ENCODE data around the gene SLC45A2. TPM values are rescaled to one million over a fixed set of nuclear protein-coding genes. Genes with fewer than 3 reads are reported as not detected.

The SLC45A2 gene
- total RNA-seq, 8 experiments from 2014 or later, result 0.18 to 1.5 (median 0.47) TPM

- 56 to 100% (median 86%) methylated on average over 1 to 3 of the region's 3 CpGs; no CpG with 5 or more reads in 2 of the 10 experiments for WGBS, 10 experiments
- in situ Hi-C loops (cut with MboI; ENCODE audit: low pct_unique_long_range_greater_than_20kb in 2 of 9, low sequenced_read_pairs in 9 of 9, unreplicated experiment in 9 of 9), result loop anchor here in 1 of 9 experiments (25.0 kb wide), 1 partner anchor 482 kb away; no protein-coding TSS in a partner anchor
- no peak for ATAC-seq (replicated peaks in 6 of 8)
- Histone ChIP-seq H3K27ac (no peak overlapping the region), H3K4me3 (no peak overlapping the region), H3K4me1 (replicated peaks in 1 of 2) (peaks cover 0 to 3% of the 10 kb centered on the region in 2 donors)
Measured at GRCh38 chr5:33980030-33980429, 4.5 kb downstream of the SLC45A2 start.

GRCh38 chr5:33978306-33978705 is 6.2 kb downstream of the SLC45A2 start:
- Histone ChIP-seq H3K27ac (no peak overlapping the region), H3K4me1 (replicated peaks in 1 of 2) (peaks cover 0 to 3% of the 10 kb centered on the region in 2 donors), H3K4me3 (no peak overlapping the region)
- ATAC-seq (replicated peaks in 6 of 8), result no peak
- in situ Hi-C loops (cut with MboI; ENCODE audit: low pct_unique_long_range_greater_than_20kb in 2 of 9, low sequenced_read_pairs in 9 of 9, unreplicated experiment in 9 of 9), result loop anchor here in 1 of 9 experiments (25.0 kb wide), 1 partner anchor 484 kb away; no protein-coding TSS in a partner anchor
- 33 to 92% (median 60%) methylated on average over 1 of the region's 1 CpG; no CpG with 5 or more reads in 2 of the 10 experiments for whole genome bisulfite sequencing, 10 experiments

- H3K4me1 ChIP-seq (replicated peaks in 1 of 2), result peaks cover 0 to 3% of the 10 kb centered on the region in 2 donors
- H3K4me3 ChIP-seq, result no peak overlapping the region
- peak in 1 of 8 experiments; percentile 58 for ATAC-seq (replicated peaks in 6 of 8)
- in situ Hi-C loops (cut with MboI; ENCODE audit: low pct_unique_long_range_greater_than_20kb in 2 of 9, low sequenced_read_pairs in 9 of 9, unreplicated experiment in 9 of 9), result loop anchor here in 1 of 9 experiments (25.0 kb wide), 1 partner anchor 486 kb away; no protein-coding TSS in a partner anchor
- H3K27ac ChIP-seq, result no peak overlapping the region
- WGBS, 10 experiments, result 20 to 100% (median 100%) methylated on average over 1 of the region's 1 CpG; no CpG with 5 or more reads in 5 of the 10 experiments
Measured at GRCh38 chr5:33976307-33976706, 8.2 kb downstream of the SLC45A2 start.

DNA sequence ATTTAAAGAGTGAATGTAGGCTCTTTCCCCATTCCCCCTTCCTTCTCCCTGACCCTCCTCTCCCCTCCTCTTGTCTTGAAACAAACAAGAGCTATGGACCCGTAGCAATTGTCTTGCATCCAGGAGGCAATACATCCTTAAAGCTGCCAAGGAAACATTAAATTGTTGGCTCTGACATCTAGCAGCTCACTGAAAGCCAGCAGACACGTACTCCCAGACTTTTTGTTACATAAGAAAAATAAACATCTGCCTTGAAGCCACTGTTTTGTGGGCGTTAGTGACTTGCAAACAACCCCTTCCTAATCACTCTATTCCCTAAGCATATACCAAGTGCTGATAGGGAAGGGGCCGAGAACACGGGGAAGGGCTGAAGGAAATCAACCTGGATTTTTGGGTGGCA is 8.6 kb downstream of the SLC45A2 start:
- ATAC-seq (replicated peaks in 6 of 8), result peak in 5 of 8 experiments; percentile 21 to 80 (median 43)
- WGBS, 10 experiments, result 0 to 70% (median 50%) methylated on average over 1 to 4 of the region's 5 CpGs; no CpG with 5 or more reads in 2 of the 10 experiments
- Histone ChIP-seq H3K4me1 (replicated peaks in 1 of 2) (peaks cover 0 to 3% of the 10 kb centered on the region in 2 donors), H3K4me3 (no peak overlapping the region), H3K27ac (no peak overlapping the region)
- in situ Hi-C loops (cut with MboI; ENCODE audit: low pct_unique_long_range_greater_than_20kb in 2 of 9, low sequenced_read_pairs in 9 of 9, unreplicated experiment in 9 of 9), result loop anchor here in 1 of 9 experiments (25.0 kb wide), 1 partner anchor 486 kb away; no protein-coding TSS in a partner anchor

- 42 to 100% (median 59%) methylated on average over 1 to 2 of the region's 2 CpGs; no CpG with 5 or more reads in 2 of the 10 experiments for WGBS, 10 experiments
- no peak overlapping the region for H3K27ac ChIP-seq
- no peak for ATAC-seq (replicated peaks in 6 of 8)
- no peak overlapping the region for H3K4me3 ChIP-seq
- peaks cover 3 to 4% of the 10 kb centered on the region in 2 donors for H3K4me1 ChIP-seq (replicated peaks in 1 of 2)
- in situ Hi-C loops (cut with MboI; ENCODE audit: low pct_unique_long_range_greater_than_20kb in 2 of 9, low sequenced_read_pairs in 9 of 9, unreplicated experiment in 9 of 9), result loop anchor here in 1 of 9 experiments (25.0 kb wide), 1 partner anchor 536 kb away; the partner anchor contains the start of gene TARS1
Measured at GRCh38 chr5:33973271-33973670, 11.2 kb downstream of the SLC45A2 start.

DNA sequence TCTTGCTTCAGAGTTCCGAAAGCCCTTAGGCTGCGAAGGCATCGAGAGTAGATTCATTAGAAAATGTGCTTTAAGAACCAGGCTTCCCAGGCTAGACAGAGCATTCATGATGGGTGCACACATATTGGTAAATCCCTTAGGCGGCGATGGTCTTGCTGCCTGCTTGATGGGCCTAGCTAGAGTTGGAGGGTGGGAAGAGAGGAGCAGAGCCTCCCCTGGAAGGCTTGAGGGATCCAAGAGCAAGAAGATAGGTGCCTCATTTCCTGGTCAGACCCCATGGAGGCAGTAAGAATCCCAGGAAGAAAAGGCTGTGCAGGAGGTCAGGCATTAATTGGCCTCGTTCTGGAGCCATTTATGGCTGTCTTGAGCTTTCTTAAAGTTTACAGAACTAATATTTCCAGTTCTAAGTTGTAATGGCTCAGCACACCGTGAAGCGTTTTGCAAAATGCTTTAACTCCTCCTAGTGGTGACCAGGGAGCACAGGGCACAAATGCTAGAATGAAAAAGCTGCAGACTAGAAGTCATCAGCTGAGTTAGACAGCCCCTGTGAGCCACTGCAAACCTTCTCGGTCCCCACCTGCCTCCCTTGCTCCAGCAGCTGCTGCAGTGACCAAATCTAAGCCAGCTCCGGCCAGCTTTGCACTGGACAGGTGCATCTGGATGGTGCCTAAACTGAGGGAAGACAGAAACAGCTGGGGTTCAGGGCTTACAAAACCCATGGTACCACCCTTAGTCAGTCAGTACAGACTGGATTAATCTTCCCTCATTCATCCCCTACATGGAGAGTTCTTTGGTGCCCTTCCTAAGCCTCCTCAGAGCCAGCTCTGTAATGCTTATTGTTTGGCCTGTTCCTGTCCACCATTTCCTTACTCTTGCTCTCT is 14.7 kb downstream of the SLC45A2 start:
- Histone ChIP-seq H3K27ac (no peak overlapping the region), H3K4me1 (replicated peaks in 1 of 2) (peaks cover 0 to 4% of the 10 kb centered on the region in 2 donors), H3K4me3 (no peak overlapping the region)
- ATAC-seq (replicated peaks in 6 of 8), result peak in 5 of 8 experiments; percentile 43 to 94 (median 93)
- WGBS, 10 experiments, result 35 to 89% (median 65%) methylated on average over 2 to 8 of the region's 10 CpGs; no CpG with 5 or more reads in 1 of the 10 experiments
- in situ Hi-C loops (cut with MboI; ENCODE audit: low pct_unique_long_range_greater_than_20kb in 2 of 9, low sequenced_read_pairs in 9 of 9, unreplicated experiment in 9 of 9), result loop anchor here in 1 of 9 experiments (25.0 kb wide), 1 partner anchor 533 kb away; the partner anchor contains the start of gene TARS1

DNA sequence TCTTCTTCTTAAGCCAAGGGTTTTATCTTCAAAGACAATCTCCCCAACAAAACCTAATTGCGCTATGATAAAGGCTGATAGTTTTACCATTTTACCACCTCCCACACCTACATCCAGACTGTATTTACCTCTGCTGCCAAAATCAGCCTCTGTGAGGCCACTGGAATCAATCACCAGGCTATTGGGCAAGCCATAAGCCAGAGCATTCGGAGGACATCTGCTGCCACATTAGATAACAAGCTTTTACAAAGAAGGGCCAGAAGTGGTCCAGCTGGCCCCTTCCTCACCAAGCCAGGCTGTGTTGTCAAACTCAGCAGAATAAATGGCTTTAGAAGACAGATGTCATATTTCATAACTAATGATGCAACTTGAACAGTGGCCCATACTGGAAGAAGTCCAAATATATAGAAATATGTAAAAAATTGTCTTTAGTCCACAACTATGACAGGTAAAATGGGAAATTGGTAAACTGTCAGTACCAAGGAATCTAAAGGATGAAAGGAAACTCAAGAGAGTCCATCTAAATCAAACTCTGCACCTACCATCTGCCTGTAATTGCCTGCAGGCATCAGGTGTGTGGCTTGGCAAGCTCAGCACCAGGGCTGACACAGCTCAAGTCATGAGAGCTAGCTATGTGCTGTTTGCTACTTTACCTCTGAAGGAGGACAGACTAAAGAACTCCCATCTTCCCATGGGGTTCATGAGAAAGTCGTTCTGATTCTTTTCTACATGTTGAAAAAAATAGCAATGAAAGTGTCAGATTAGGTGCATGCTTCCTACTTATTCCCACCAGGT is 16.1 kb downstream of the SLC45A2 start:
- no peak overlapping the region for H3K27ac ChIP-seq
- 0 to 100% (median 81%) methylated on average over 1 to 3 of the region's 3 CpGs; no CpG with 5 or more reads in 2 of the 10 experiments for WGBS, 10 experiments
- H3K4me1 ChIP-seq (replicated peaks in 1 of 2), result peaks cover 0 to 4% of the 10 kb centered on the region in 2 donors
- no peak for ATAC-seq (replicated peaks in 6 of 8)
- in situ Hi-C loops (cut with MboI; ENCODE audit: low pct_unique_long_range_greater_than_20kb in 2 of 9, low sequenced_read_pairs in 9 of 9, unreplicated experiment in 9 of 9), result loop anchor here in 1 of 9 experiments (25.0 kb wide), 1 partner anchor 531 kb away; the partner anchor contains the start of gene TARS1
- H3K4me3 ChIP-seq, result no peak overlapping the region

DNA sequence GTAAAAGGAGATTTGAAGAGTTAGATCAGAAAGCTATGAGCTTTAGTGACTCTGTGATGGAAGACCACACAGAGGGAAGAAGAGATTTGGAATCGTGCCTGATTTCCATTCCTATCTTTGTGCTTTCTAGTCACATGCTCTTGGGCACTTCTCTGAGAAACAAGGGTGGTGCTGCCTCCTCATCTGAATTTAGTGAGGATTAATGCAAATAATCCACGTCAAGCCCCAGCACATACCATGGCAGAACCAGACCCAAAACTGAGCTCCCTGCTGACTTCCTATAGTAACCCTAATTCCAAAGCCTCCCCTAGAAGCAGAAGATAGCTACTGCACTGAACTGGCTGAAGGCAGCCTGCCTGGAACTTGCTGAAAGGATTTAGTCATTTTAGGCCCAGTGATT is 17.7 kb downstream of the SLC45A2 start:
- in situ Hi-C loops (cut with MboI; ENCODE audit: low pct_unique_long_range_greater_than_20kb in 2 of 9, low sequenced_read_pairs in 9 of 9, unreplicated experiment in 9 of 9), result loop anchor here in 1 of 9 experiments (25.0 kb wide), 1 partner anchor 530 kb away; the partner anchor contains the start of gene TARS1

GRCh38 chr5:33964132-33964700 is 20.3 kb downstream of the SLC45A2 start:
- in situ Hi-C loops (cut with MboI; ENCODE audit: low pct_unique_long_range_greater_than_20kb in 2 of 9, low sequenced_read_pairs in 9 of 9, unreplicated experiment in 9 of 9), result loop anchor here in 1 of 9 experiments (25.0 kb wide), 1 partner anchor 527 kb away; the partner anchor contains the start of gene TARS1
- WGBS, 10 experiments, result 76 to 100% (median 94%) methylated on average over 1 to 2 of the region's 2 CpGs; no CpG with 5 or more reads in 1 of the 10 experiments
- no peak overlapping the region for H3K27ac ChIP-seq
- no peak for ATAC-seq (replicated peaks in 6 of 8)
- H3K4me1 ChIP-seq (replicated peaks in 1 of 2), result peaks cover 0 to 4% of the 10 kb centered on the region in 2 donors
- no peak overlapping the region for H3K4me3 ChIP-seq

More for the DNA sequence above, 17.7 kb downstream of the SLC45A2 start:
- Histone ChIP-seq H3K4me1 (replicated peaks in 1 of 2) (peaks cover 0 to 4% of the 10 kb centered on the region in 2 donors), H3K27ac (no peak overlapping the region), H3K4me3 (no peak overlapping the region)
- WGBS, 10 experiments, result 24 to 92% (median 50%) methylated on average over 1 to 2 of the region's 2 CpGs; no CpG with 5 or more reads in 3 of the 10 experiments
- ATAC-seq (replicated peaks in 6 of 8), result peak in 3 of 8 experiments; percentile 47 to 53 (median 53)

GRCh38 chr5:33958176-33958575 is 26.3 kb downstream of the SLC45A2 start:
- 0 to 50% (median 34%) methylated on average over 1 to 2 of the region's 2 CpGs for WGBS, 10 experiments
- in situ Hi-C loops (cut with MboI; ENCODE audit: low pct_unique_long_range_greater_than_20kb in 2 of 9, low sequenced_read_pairs in 9 of 9, unreplicated experiment in 9 of 9), result loop anchor here in 1 of 9 experiments (25.0 kb wide), 1 partner anchor 521 kb away; the partner anchor contains the start of gene TARS1
- no peak overlapping the region for H3K4me3 ChIP-seq
- peak in 1 of 8 experiments; percentile 16 for ATAC-seq (replicated peaks in 6 of 8)
- H3K4me1 ChIP-seq (replicated peaks in 1 of 2), result no peaks in the 10 kb centered on the region
- no peak overlapping the region for H3K27ac ChIP-seq

GRCh38 chr5:33957577-33958150 is 26.8 kb downstream of the SLC45A2 start:
- no peak overlapping the region for H3K4me3 ChIP-seq
- WGBS, 10 experiments, result 0 to 71% (median 21%) methylated on average over 1 to 2 of the region's 2 CpGs
- in situ Hi-C loops (cut with MboI; ENCODE audit: low pct_unique_long_range_greater_than_20kb in 2 of 9, low sequenced_read_pairs in 9 of 9, unreplicated experiment in 9 of 9), result loop anchor here in 1 of 9 experiments (25.0 kb wide), 1 partner anchor 520 kb away; the partner anchor contains the start of gene TARS1
- no peak overlapping the region for H3K27ac ChIP-seq
- ATAC-seq (replicated peaks in 6 of 8), result peak in 4 of 8 experiments; percentile 40 to 89 (median 86)
- no peaks in the 10 kb centered on the region for H3K4me1 ChIP-seq (replicated peaks in 1 of 2)
